Measurements from ENCODE around the gene DIS3L2.

Gene DIS3L2

GRCh38 chr2:232058931-232059330, 97.4 kb downstream of the DIS3L2 start:
- H3K27ac ChIP-seq, result no peak overlapping the region
- TF ChIP-seq EZH2 (IDR thresholded peaks at IDR 0.05) (no peak), POLR2AphosphoS5 (IDR thresholded peaks at IDR 0.05; ENCODE audit: borderline replicate concordance, low read depth, low read length) (no peak), FOXP2 (optimal IDR thresholded peaks at IDR 0.05; ENCODE audit: control extremely low read depth, extremely low read length, insufficient read depth) (no peak)
- H3K9ac ChIP-seq (ENCODE audit: insufficient read length), result no peak overlapping the region
- H3K9me3 ChIP-seq (ENCODE audit: low read depth, low read length), result no peaks in the 10 kb centered on the region
- no peaks in the 10 kb centered on the region for H3K36me3 ChIP-seq (ENCODE audit: insufficient read depth, low read length)
- DNase-seq (ENCODE audit: low read depth, low spot score), result no peak
- H3K4me3 ChIP-seq, result no peak overlapping the region

DNA sequence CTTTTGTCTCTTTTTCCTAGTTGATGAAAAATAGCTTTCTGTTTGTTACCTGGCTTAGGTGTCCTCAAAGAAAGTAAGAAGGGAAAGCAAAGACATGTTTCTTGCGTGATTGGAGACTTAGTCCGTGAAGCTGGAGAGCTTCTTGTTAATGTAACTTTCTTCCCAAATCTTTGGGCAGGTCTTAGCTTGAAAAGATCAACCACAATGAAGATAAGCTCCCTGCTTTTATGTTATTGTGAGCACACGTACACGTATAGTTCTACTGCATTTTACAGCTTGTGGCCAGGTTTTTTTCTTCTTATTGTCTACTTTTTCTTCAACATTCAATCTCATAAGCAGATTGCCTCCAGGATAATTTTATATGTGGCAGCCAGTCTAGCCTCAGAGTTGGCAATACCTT, 99.8 kb downstream of the DIS3L2 start:
- Histone ChIP-seq H3K9me3 (ENCODE audit: low read depth, low read length) (no peaks in the 10 kb centered on the region), H3K27ac (no peak overlapping the region), H3K36me3 (ENCODE audit: insufficient read depth, low read length) (no peaks in the 10 kb centered on the region), H3K4me3 (no peak overlapping the region), H3K9ac (ENCODE audit: insufficient read length) (no peak overlapping the region)
- TF ChIP-seq POLR2AphosphoS5 (IDR thresholded peaks at IDR 0.05; ENCODE audit: borderline replicate concordance, low read depth, low read length) (no peak), EZH2 (IDR thresholded peaks at IDR 0.05) (no peak), FOXP2 (optimal IDR thresholded peaks at IDR 0.05; ENCODE audit: control extremely low read depth, extremely low read length, insufficient read depth) (no peak)
- DNase-seq (ENCODE audit: low read depth, low spot score), result no peak

DNA sequence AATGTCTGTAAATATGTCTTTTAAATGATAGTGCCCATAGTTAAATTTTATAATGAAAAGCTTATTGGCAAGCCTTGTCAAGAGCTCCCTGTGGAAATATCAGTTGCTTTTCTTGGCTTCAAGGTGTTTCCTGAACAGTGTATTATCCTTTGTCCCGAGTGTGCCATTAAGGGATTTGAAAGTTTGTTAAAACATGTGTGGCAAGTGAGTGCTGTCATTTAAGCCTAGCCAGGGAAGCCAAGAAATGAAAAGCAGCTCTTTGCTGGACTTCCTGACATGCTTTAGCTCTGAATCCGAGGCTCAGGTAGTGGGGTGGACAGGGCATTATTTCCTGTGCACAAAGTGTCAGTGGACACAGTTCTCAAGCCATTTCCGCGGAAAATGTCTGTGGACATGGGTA, 111.5 kb downstream of the DIS3L2 start:
- no peaks in the 10 kb centered on the region for H3K36me3 ChIP-seq (ENCODE audit: insufficient read depth, low read length)
- H3K9me3 ChIP-seq (ENCODE audit: low read depth, low read length), result no peaks in the 10 kb centered on the region
- no peak for DNase-seq (ENCODE audit: low read depth, low spot score)
- no peak overlapping the region for H3K4me3 ChIP-seq
- TF ChIP-seq FOXP2 (optimal IDR thresholded peaks at IDR 0.05; ENCODE audit: control extremely low read depth, extremely low read length, insufficient read depth), result no peak
- no peak for TF ChIP-seq POLR2AphosphoS5 (IDR thresholded peaks at IDR 0.05; ENCODE audit: borderline replicate concordance, low read depth, low read length)
- no peak for TF ChIP-seq EZH2 (IDR thresholded peaks at IDR 0.05)
- no peak overlapping the region for H3K9ac ChIP-seq (ENCODE audit: insufficient read length)
- no peak overlapping the region for H3K27ac ChIP-seq

DNA sequence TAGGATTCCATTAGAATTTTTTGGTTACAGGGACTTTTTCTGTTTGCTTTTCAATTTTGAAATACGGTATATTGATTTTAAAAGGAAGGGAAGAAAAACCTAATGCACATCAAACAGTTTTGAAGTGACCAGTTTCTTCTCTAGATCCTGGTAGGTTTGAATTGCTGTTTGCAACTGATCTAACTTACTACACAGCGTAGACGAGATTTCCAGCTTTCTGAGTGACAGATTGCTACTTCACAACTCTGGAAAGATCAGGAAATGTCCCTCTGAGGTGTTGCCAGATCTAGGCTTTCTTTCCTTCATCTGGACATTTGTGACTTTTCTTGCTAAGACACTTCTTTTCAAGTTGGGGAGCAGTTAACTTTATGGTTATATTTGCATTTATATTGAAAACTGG, 112.2 kb downstream of the DIS3L2 start:
- Histone ChIP-seq H3K9ac (ENCODE audit: insufficient read length) (no peak overlapping the region), H3K27ac (no peak overlapping the region), H3K36me3 (ENCODE audit: insufficient read depth, low read length) (no peaks in the 10 kb centered on the region), H3K9me3 (ENCODE audit: low read depth, low read length) (no peaks in the 10 kb centered on the region), H3K4me3 (no peak overlapping the region)
- DNase-seq (ENCODE audit: low read depth, low spot score), result no peak
- TF ChIP-seq POLR2AphosphoS5 (IDR thresholded peaks at IDR 0.05; ENCODE audit: borderline replicate concordance, low read depth, low read length) (no peak), EZH2 (IDR thresholded peaks at IDR 0.05) (no peak), FOXP2 (optimal IDR thresholded peaks at IDR 0.05; ENCODE audit: control extremely low read depth, extremely low read length, insufficient read depth) (no peak)

DNA sequence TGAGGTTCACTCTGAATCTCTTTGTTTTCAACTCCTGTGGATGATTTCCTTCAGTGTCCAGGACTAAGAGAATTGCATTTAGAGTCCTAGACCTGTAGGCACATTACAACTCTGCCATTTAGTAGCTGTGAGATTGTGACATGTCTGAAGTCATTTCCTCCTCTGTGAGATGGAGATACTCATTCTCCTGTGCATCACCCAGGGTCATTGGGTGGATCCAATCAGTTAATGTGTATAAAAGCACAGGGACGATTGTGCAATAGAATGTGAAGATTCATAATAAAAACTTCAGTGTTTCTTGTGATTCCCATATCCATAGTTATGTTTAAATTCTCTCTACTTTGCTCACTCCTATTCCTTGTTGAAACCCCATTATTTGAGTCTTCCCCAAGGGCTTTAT, 113.6 kb downstream of the DIS3L2 start:
- Histone ChIP-seq H3K9me3 (ENCODE audit: low read depth, low read length) (no peaks in the 10 kb centered on the region), H3K9ac (ENCODE audit: insufficient read length) (no peak overlapping the region), H3K36me3 (ENCODE audit: insufficient read depth, low read length) (no peaks in the 10 kb centered on the region), H3K27ac (no peak overlapping the region), H3K4me3 (no peak overlapping the region)
- no peak for TF ChIP-seq FOXP2 (optimal IDR thresholded peaks at IDR 0.05; ENCODE audit: control extremely low read depth, extremely low read length, insufficient read depth)
- no peak for TF ChIP-seq POLR2AphosphoS5 (IDR thresholded peaks at IDR 0.05; ENCODE audit: borderline replicate concordance, low read depth, low read length)
- TF ChIP-seq EZH2 (IDR thresholded peaks at IDR 0.05), result no peak
- no peak for DNase-seq (ENCODE audit: low read depth, low spot score)

- no peak overlapping the region for H3K9ac ChIP-seq (ENCODE audit: insufficient read length)
- no peaks in the 10 kb centered on the region for H3K36me3 ChIP-seq (ENCODE audit: insufficient read depth, low read length)
- no peak overlapping the region for H3K27ac ChIP-seq
- DNase-seq (ENCODE audit: low read depth, low spot score), result no peak
- no peaks in the 10 kb centered on the region for H3K9me3 ChIP-seq (ENCODE audit: low read depth, low read length)
- no peak for TF ChIP-seq POLR2AphosphoS5 (IDR thresholded peaks at IDR 0.05; ENCODE audit: borderline replicate concordance, low read depth, low read length)
- TF ChIP-seq EZH2 (IDR thresholded peaks at IDR 0.05), result no peak
- TF ChIP-seq FOXP2 (optimal IDR thresholded peaks at IDR 0.05; ENCODE audit: control extremely low read depth, extremely low read length, insufficient read depth), result no peak
- H3K4me3 ChIP-seq, result no peak overlapping the region
Observed at GRCh38 chr2:232075859-232076258, 114.3 kb downstream of the DIS3L2 start.

- H3K36me3 ChIP-seq (ENCODE audit: insufficient read depth, low read length), result no peaks in the 10 kb centered on the region
- TF ChIP-seq POLR2AphosphoS5 (IDR thresholded peaks at IDR 0.05; ENCODE audit: borderline replicate concordance, low read depth, low read length) (no peak), EZH2 (IDR thresholded peaks at IDR 0.05) (no peak), FOXP2 (optimal IDR thresholded peaks at IDR 0.05; ENCODE audit: control extremely low read depth, extremely low read length, insufficient read depth) (no peak)
- no peak overlapping the region for H3K9ac ChIP-seq (ENCODE audit: insufficient read length)
- H3K9me3 ChIP-seq (ENCODE audit: low read depth, low read length), result no peaks in the 10 kb centered on the region
- no peak for DNase-seq (ENCODE audit: low read depth, low spot score)
- no peak overlapping the region for H3K4me3 ChIP-seq
- H3K27ac ChIP-seq, result no peak overlapping the region
Observed at GRCh38 chr2:232076272-232076671, 114.8 kb downstream of the DIS3L2 start.

- DNase-seq (ENCODE audit: low read depth, low spot score), result no peak
- H3K27ac ChIP-seq, result no peak overlapping the region
- H3K36me3 ChIP-seq (ENCODE audit: insufficient read depth, low read length), result no peaks in the 10 kb centered on the region
- H3K4me3 ChIP-seq, result no peak overlapping the region
- TF ChIP-seq FOXP2 (optimal IDR thresholded peaks at IDR 0.05; ENCODE audit: control extremely low read depth, extremely low read length, insufficient read depth) (no peak), EZH2 (IDR thresholded peaks at IDR 0.05) (no peak), POLR2AphosphoS5 (IDR thresholded peaks at IDR 0.05; ENCODE audit: borderline replicate concordance, low read depth, low read length) (no peak)
- H3K9ac ChIP-seq (ENCODE audit: insufficient read length), result no peak overlapping the region
- no peaks in the 10 kb centered on the region for H3K9me3 ChIP-seq (ENCODE audit: low read depth, low read length)
Observed at GRCh38 chr2:232076736-232077135, 115.2 kb downstream of the DIS3L2 start.

- no peak for TF ChIP-seq POLR2AphosphoS5 (IDR thresholded peaks at IDR 0.05; ENCODE audit: borderline replicate concordance, low read depth, low read length)
- no peak for TF ChIP-seq FOXP2 (optimal IDR thresholded peaks at IDR 0.05; ENCODE audit: control extremely low read depth, extremely low read length, insufficient read depth)
- no peak for TF ChIP-seq EZH2 (IDR thresholded peaks at IDR 0.05)
- no peak overlapping the region for H3K27ac ChIP-seq
- 0 out of 2 replicates have a peak, but pooled peaks cover 3% of the 10 kb centered on the region for H3K36me3 ChIP-seq (ENCODE audit: insufficient read depth, low read length)
- DNase-seq (ENCODE audit: low read depth, low spot score), result no peak
- H3K4me3 ChIP-seq, result no peak overlapping the region
- no peak overlapping the region for H3K9ac ChIP-seq (ENCODE audit: insufficient read length)
- H3K9me3 ChIP-seq (ENCODE audit: low read depth, low read length), result no peaks in the 10 kb centered on the region
Observed at GRCh38 chr2:232085164-232085563, 123.7 kb downstream of the DIS3L2 start.
